DOHH2 (cell line): Measurements from ENCODE around the gene REN.

Experiments
- H3F3A ChIP-seq: fragments of 200-600 bp; sonication (generic), shearing (Covaris generic); 2 replicates; pipeline ENCODE4 v1.6.0; 2016; ENCODE audit warnings: antibody characterized with exemption, mild to moderate bottlenecking; ENCODE audit not compliant: control insufficient read depth, insufficient read depth
- H3K27ac ChIP-seq: fragments of 200-600 bp; sonication (generic); 2 replicates; pipeline ENCODE4 v1.5.1; 2014; ENCODE audit warnings: low read depth, mild to moderate bottlenecking, low read length, moderate library complexity
- H3K27me3 ChIP-seq: fragments of 200-600 bp; sonication (generic); 2 replicates; pipeline ENCODE4 v1.6.1; 2014; ENCODE audit warnings: mild to moderate bottlenecking, low read length, mixed read lengths; ENCODE audit not compliant: control insufficient read depth
- H3K36me3 ChIP-seq: fragments of 200-600 bp; sonication (generic); 2 replicates; pipeline ENCODE4 v1.6.1; 2014; ENCODE audit warnings: mild to moderate bottlenecking, low read length, moderate library complexity, mixed read lengths; ENCODE audit not compliant: control insufficient read depth
- H3K4me1 ChIP-seq: fragments of 200-600 bp; sonication (generic); 2 replicates; pipeline ENCODE4 v1.6.1; 2014; ENCODE audit warnings: mild to moderate bottlenecking, low read length, mixed read lengths; ENCODE audit not compliant: control insufficient read depth
- H3K4me2 ChIP-seq: fragments of 200-600 bp; sonication (generic); 2 replicates; pipeline ENCODE4 v1.6.0; 2014; ENCODE audit warnings: mild to moderate bottlenecking, low read length, moderate library complexity
- H3K4me3 ChIP-seq: fragments of 200-600 bp; sonication (generic); 2 replicates; pipeline ENCODE4 v1.5.1; 2014; ENCODE audit warnings: mild to moderate bottlenecking, low read length, mixed read lengths
- H3K79me2 ChIP-seq: fragments of 200-600 bp; sonication (generic); 2 replicates; pipeline ENCODE4 v1.6.1; 2014; ENCODE audit warnings: mild to moderate bottlenecking, low read length, mixed read lengths; ENCODE audit not compliant: control insufficient read depth
- H3K9me2 ChIP-seq: fragments of 200-600 bp; sonication (generic); replicated peaks from 2 replicates; pipeline ENCODE4 v1.6.1; 2014; ENCODE audit warnings: mild to moderate bottlenecking, low read length, mixed read lengths; ENCODE audit not compliant: control insufficient read depth
- H3K9me3 ChIP-seq: fragments of 200-600 bp; sonication (generic); 2 replicates; pipeline ENCODE4 v1.6.1; 2014; ENCODE audit warnings: antibody characterized with exemption, low read length, mixed read lengths; ENCODE audit not compliant: control insufficient read depth, insufficient read depth
- H4K20me1 ChIP-seq: fragments of 200-600 bp; sonication (generic); 2 replicates; pipeline ENCODE4 v1.6.0; 2014; ENCODE audit warnings: low read depth, mild to moderate bottlenecking, antibody characterized with exemption, low read length, moderate library complexity; ENCODE audit not compliant: control insufficient read depth, insufficient read depth
- EZH2phosphoT487 ChIP-seq: fragments of 200-600 bp; sonication (generic); IDR thresholded peaks from 2 replicates; pipeline ENCODE4 v1.6.1; 2017; ENCODE audit warnings: borderline replicate concordance, mild to moderate bottlenecking, antibody characterized with exemption, low read length, moderate library complexity, mixed read lengths
- TF ChIP-seq, protein P1 (sequence below): fragments of 200-600 bp; sonication (generic); IDR thresholded peaks from one replicate; pipeline ENCODE4 v1.5.1; 2014; ENCODE audit warnings: antibody characterized with exemption, mild to moderate bottlenecking, low read depth, low read length; ENCODE audit not compliant: poor library complexity, severe bottlenecking

REN gene

DNA sequence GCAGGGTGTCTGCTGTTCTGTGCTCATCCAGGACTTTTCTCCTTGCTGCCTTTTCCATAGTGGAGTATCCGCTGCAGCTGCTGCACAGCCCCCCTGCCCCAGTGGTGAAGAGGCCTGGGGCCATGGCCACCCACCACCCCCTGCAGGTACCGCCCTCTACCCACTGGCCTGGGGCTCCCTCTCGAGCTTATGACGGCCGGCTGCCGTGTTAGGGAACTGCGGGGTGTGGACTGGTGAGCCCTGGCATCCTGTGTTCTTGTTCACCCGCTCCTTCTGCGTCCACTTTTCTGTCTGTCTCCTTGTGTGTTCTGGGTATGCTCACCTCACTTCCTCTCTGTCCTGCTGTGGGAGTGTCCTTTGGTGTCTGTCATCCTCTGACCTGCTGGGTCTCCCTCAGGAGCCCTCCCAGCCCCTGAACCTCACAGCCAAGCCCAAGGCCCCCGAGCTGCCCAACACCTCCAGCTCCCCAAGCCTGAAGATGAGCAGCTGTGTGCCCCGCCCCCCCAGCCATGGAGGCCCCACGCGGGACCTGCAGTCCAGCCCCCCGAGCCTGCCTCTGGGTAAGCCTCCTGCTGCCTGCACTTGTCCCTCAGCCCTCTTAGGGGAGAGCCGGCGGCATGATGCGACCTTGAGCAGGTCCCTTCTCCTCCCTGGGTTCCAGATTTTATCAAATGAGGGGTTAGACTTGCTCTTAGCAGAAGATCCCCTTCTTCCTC lies 44.1 kb downstream of the REN start:
- no peaks in the 10 kb centered on the region for H3K36me3 ChIP-seq
- H3K9me3 ChIP-seq = no peaks in the 10 kb centered on the region
- no peak overlapping the region for H3K27ac ChIP-seq
- H3F3A ChIP-seq = no peaks in the 10 kb centered on the region
- TF ChIP-seq EZH2phosphoT487 = no peak
- TF ChIP-seq, protein P1, sequence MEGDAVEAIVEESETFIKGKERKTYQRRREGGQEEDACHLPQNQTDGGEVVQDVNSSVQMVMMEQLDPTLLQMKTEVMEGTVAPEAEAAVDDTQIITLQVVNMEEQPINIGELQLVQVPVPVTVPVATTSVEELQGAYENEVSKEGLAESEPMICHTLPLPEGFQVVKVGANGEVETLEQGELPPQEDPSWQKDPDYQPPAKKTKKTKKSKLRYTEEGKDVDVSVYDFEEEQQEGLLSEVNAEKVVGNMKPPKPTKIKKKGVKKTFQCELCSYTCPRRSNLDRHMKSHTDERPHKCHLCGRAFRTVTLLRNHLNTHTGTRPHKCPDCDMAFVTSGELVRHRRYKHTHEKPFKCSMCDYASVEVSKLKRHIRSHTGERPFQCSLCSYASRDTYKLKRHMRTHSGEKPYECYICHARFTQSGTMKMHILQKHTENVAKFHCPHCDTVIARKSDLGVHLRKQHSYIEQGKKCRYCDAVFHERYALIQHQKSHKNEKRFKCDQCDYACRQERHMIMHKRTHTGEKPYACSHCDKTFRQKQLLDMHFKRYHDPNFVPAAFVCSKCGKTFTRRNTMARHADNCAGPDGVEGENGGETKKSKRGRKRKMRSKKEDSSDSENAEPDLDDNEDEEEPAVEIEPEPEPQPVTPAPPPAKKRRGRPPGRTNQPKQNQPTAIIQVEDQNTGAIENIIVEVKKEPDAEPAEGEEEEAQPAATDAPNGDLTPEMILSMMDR = no peak
- H3K9me2 ChIP-seq = no peaks in the 10 kb centered on the region
- H3K27me3 ChIP-seq = no peaks in the 10 kb centered on the region
- no peaks in the 10 kb centered on the region for H3K79me2 ChIP-seq
- H3K4me2 ChIP-seq = no peak overlapping the region
- no peak overlapping the region for H3K4me3 ChIP-seq
- peaks cover 6% of the 10 kb centered on the region for H3K4me1 ChIP-seq
- no peaks in the 10 kb centered on the region for H4K20me1 ChIP-seq

DNA sequence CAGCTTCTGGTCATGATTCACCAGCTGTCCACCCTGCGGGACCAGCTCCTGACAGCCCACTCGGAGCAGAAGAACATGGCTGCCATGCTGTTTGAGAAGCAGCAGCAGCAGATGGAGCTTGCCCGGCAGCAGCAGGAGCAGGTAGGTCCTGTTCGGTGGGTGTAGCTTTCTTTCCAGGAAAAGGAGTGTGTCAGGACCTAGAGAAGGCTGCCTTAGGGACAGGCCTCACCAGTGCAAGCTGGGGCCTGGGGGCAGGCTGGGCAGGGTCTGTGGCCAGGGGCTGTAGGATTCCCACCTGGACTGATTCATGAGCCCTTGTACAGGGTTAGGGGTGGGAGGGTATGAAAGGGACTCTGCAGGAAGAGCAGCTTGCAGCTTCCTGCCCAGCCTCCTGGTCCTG lies 49.6 kb downstream of the REN start:
- Histone ChIP-seq H3K27ac (no peak overlapping the region), H4K20me1 (no peaks in the 10 kb centered on the region), H3K27me3 (no peaks in the 10 kb centered on the region), H3K79me2 (no peaks in the 10 kb centered on the region), H3K36me3 (no peaks in the 10 kb centered on the region), H3K9me2 (no peaks in the 10 kb centered on the region), H3K4me1 (no peaks in the 10 kb centered on the region), H3F3A (no peaks in the 10 kb centered on the region), H3K9me3 (no peaks in the 10 kb centered on the region), H3K4me2 (no peak overlapping the region), H3K4me3 (no peak overlapping the region)
- TF ChIP-seq, protein P1 = no peak
- no peak for TF ChIP-seq EZH2phosphoT487

DNA sequence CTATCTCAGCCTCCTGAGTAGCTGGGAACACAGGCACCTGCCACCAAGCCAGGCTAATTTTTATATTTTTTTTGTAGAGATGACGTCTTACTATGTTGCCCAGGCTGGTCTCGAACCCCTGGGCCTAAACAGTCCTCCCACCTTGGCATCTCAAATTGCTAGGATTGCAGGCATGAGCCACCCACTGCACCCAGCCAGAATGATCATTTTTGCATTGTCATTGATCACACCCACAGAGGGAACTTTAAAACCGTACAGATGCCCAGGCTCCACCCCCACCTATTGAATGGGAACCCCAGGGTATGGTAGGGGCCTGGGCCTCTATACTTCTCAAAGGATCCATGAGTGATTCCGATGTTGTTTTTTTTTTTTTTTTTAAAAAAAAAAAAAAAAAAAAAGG lies 51.0 kb downstream of the REN start:
- Histone ChIP-seq H3K27me3 (no peaks in the 10 kb centered on the region), H3K79me2 (no peaks in the 10 kb centered on the region), H3K27ac (no peak overlapping the region), H3K36me3 (no peaks in the 10 kb centered on the region), H3K4me2 (no peak overlapping the region), H3K4me3 (no peak overlapping the region), H4K20me1 (no peaks in the 10 kb centered on the region), H3F3A (no peaks in the 10 kb centered on the region), H3K4me1 (no peaks in the 10 kb centered on the region), H3K9me2 (no peaks in the 10 kb centered on the region), H3K9me3 (no peaks in the 10 kb centered on the region)
- TF ChIP-seq, protein P1 = no peak
- TF ChIP-seq EZH2phosphoT487 = no peak
